MM.1S (cell line): ENCODE measurements around the gene OR4D2.

Experiments used
- CTCF ChIP-seq: fragments of 300-600 bp; sonication (generic); IDR thresholded peaks from 2 replicates; pipeline ENCODE4 v1.5.1; 2016; ENCODE audit warnings: antibody characterized with exemption, low read length, mixed read lengths
- EZH2 ChIP-seq: fragments of 300-600 bp; sonication (generic); optimal IDR thresholded peaks from 2 replicates; pipeline ENCODE3; 2017; ENCODE audit warnings: low read depth, mild to moderate bottlenecking, antibody characterized with exemption, low read length, mixed read lengths
- EZH2phosphoT487 ChIP-seq: fragments of 300-600 bp; sonication (generic); IDR thresholded peaks from 2 replicates; pipeline ENCODE4 v1.6.1; 2018; ENCODE audit warnings: antibody characterized with exemption, low read length

GRCh38 chr17:58208344-58208743, 41.6 kb downstream of the OR4D2 start:
- TF ChIP-seq CTCF (no peak), EZH2phosphoT487 (no peak), EZH2 (no peak)
